ENCODE results near the gene BHLHE23.

BHLHE23 gene

DNA sequence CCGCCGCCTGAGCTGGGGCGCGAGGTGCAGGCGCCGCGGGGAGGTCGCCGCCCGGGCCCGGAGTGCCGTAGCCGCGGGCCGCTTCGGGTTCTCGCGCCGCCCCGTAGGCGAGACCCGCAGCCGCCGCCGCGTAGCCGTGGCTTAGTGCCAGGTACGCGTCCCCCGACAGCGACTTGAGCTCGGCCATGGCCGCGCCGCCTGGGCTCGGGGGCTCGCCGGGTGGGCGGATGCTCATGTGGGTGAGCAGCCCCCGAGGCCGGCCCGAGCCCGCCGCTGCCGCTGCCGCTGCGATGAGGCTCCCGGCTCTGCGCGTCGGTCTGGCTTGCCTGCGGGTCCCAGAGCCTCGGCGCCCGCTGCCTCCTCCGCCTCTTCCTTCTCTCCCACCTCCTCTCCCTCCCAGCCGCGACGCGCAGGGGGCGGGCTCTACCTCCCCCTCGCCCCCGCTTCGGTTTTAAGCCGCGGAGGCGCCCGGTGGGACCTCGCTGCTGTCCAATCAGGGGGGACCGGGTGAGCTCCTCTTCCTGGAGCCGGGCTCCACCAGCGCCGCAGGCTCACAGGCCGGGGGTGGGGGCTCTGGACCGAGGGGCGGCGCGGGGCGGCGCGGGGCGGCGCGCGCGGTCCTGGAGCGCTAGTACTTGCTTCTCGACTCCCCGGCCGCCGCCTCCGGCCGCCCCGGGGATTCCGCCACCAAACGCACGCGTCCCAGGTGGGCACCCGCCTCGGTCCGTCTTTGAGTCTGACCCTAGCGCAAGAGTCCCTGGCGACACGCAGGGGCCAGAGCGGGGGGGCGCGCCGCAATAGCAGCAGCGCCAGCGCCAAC lies at the start of gene BHLHE23:
Gene BHLHE23 (minus strand): TSS at position 425 of the 820 bp plus-strand sequence. CDS start 190 bp downstream, at position 235.
- DNase-seq, result no peak

GRCh38 chr20:63055575-63056235 lies 48.9 kb upstream of the BHLHE23 start:
- no peak for DNase-seq

DNA sequence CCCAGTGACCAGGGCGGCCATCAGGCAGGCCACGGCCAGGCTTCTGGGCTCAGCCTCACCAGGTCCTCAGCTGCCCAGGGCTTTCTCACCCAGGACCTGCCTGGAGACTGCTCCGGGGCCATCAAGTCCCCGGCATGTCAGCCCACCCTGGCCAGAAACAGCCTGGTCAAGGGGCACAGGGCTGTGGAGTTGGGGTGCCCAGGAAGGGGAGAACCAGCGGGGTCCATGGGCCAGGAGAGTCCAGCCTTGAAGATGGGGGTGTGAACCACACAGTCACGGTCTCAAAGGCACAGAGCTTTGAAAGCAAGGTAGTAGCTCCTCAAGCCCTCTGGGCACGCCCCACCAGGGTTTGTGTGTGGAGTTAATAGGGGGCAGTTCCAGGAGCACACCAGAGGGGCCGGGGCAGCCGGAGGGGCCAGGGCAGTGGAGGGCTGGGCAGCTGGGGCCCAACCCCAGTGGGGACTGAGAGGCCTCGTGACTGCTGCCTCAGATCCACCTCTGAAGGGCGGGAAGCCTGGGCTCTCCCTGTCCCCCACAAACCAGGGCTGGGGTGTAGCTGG lies 48.0 kb upstream of the BHLHE23 start:
- no peak for DNase-seq

- no peak for DNase-seq
Observed at GRCh38 chr20:63054103-63054474, 47.3 kb upstream of the BHLHE23 start.

GRCh38 chr20:63053432-63054102 lies 46.8 kb upstream of the BHLHE23 start:
- no peak for DNase-seq

- DNase-seq, result no peak
Observed at GRCh38 chr20:63052571-63053431, 46.0 kb upstream of the BHLHE23 start.

GRCh38 chr20:63051911-63052310 lies 45.1 kb upstream of the BHLHE23 start:
- no peak for DNase-seq

GRCh38 chr20:63051186-63051860 lies 44.6 kb upstream of the BHLHE23 start:
- DNase-seq, result no peak

DNA sequence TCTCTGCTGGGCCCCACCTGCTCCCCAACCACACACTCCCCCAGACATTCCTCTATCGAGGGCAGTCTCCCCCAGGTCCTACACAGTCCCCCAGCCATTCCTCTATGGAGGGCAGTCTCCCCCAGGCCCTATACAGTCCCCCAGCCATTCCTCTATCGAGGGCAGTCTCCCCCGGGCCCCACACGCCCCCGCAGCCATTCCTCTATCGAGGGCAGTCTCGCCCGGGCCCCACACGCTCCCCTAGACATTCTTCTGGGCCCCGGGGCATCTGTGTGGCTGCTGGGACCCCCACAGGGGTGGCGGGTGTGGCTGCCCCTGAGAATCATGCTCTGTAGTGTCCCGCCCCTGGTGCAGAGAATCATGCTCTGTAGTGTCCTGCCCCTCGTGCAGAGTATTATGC lies 43.6 kb upstream of the BHLHE23 start:
- DNase-seq, result no peak

DNA sequence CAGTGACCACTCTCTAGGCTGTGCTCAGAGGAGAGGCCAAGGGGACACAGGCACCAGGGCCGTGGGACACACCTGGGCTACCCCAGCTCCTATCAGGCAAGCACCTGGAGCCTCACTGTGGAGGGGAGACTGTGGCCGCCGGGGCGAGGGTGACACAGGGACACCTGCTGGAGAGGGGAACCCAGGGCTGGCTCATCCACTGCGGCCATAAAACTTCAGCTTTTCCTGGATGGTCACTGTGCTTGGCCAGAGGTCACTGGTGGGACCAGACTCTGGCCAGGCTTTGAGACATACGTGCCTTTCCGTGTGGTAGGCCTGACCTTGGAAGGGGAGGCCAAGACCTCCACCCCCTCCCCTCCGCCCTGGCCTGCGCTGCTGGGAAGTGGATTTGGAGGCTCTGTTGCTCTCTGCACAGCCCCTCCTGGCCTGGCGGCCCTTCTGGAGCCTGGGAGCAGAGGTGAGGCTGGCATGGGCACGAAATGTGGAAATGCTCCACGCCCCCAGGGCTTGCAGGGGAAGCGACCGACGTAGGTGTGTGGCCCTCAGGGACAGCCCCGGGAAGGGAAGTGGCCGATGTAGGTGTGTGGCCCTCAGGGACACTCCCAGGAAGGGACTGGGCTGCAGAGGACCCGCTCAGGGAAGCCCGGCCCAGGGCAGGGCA lies 42.9 kb upstream of the BHLHE23 start:
- no peak for DNase-seq

GRCh38 chr20:63049191-63049518 lies 42.4 kb upstream of the BHLHE23 start:
- DNase-seq, result no peak

DNA sequence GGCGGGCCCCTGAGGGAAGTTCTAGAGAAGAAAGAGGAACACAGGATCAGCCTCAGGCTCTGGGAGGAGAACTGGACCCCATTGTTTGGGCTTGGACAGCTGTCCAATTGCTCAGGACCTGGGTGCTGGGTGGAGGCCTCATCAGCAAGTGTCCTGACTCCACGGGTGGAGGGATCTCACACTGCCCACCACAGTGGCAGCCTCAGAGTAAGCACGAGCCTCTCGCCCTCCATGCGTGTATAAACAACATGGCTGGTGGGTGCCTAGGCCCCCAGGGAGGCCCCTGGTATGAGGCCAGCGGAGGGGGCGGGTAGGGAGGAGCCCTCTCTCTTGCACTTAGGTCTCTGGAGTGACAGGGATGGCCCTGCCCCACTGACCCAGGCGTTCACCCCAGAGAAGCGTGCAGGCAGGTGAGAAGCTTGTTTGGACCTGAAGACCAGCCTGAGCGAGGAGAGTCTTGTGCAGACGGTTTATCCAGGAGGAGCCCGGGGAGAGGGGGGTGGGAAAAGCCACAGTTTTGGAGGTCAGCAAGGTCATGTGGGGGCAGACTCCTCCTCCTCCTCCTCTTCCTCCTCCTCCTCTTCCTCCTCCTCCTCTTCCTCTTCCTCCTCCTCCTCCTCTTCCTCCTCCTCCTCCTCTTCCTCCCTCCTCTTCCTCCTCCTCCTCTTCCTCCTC lies 41.9 kb upstream of the BHLHE23 start:
- no peak for DNase-seq

DNA sequence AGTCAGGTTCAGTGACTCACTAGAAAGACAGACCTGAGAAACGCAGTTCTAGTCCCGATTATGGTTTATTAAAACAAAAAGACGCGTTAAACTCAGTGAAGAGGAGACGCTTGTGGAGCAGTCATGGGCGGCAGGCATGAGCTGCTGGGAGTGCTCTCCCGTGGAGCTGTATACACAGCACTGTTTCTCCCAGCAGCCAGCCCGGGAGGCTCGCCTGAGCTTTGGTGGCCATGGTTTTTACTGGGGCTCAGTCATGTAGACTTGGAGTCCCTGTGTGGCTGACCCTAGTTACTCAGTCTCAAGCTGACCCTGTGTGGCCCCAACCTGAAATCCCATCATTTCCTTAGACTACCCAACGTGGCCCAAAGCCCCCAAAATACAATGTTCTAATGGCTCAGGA lies 41.2 kb upstream of the BHLHE23 start:
- DNase-seq, result no peak

GRCh38 chr20:63047267-63047666 lies 40.5 kb upstream of the BHLHE23 start:
- DNase-seq, result no peak

GRCh38 chr20:63046841-63047240 lies 40.1 kb upstream of the BHLHE23 start:
- DNase-seq, result no peak

GRCh38 chr20:63045991-63046390 lies 39.2 kb upstream of the BHLHE23 start:
- DNase-seq, result no peak

- no peak for DNase-seq
Observed at GRCh38 chr20:63045401-63045800, 38.6 kb upstream of the BHLHE23 start.

DNA sequence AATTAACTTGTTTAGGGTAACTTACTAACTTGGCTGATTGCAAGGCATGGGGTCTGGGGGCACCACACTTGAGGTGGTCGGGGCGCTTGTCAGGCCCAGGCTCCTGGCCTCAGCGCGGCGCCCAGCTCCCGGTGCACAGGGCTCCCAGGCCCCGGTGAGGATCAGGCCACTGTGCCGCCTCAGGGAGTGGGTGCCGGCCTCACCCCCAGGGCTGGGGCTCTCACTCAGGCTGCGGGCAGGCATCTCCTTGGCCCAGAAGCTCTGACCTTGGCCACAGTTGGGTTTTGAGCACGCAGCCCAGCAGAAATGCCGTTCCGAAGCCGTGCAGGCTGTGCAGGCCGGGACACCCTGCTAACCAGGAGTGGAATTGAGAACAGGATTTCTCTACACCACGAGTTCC lies 37.8 kb upstream of the BHLHE23 start:
- DNase-seq, result no peak

DNA sequence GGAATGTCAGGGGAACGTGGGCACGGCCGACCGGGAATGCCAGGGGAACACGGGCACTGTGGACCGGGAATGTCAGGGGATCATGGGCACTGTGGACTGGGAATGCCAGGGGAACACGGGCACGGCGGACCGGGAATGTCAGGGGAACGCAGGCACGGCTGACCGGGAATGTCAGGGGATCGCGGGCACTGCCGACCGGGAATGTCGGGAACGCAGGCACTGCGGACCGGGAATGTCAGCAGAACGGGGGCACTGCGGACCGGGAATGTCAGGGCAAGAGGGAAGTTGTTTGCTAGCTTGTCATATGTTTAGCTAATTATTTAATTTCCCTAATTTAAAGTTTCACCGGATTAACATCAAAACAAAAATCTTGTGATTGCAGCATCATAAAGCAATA lies 37.4 kb upstream of the BHLHE23 start:
- DNase-seq, result no peak

- DNase-seq, result no peak
Observed at GRCh38 chr20:63043348-63044203, 36.8 kb upstream of the BHLHE23 start.
